Measurements from ENCODE around the gene LEF1.

DNA sequence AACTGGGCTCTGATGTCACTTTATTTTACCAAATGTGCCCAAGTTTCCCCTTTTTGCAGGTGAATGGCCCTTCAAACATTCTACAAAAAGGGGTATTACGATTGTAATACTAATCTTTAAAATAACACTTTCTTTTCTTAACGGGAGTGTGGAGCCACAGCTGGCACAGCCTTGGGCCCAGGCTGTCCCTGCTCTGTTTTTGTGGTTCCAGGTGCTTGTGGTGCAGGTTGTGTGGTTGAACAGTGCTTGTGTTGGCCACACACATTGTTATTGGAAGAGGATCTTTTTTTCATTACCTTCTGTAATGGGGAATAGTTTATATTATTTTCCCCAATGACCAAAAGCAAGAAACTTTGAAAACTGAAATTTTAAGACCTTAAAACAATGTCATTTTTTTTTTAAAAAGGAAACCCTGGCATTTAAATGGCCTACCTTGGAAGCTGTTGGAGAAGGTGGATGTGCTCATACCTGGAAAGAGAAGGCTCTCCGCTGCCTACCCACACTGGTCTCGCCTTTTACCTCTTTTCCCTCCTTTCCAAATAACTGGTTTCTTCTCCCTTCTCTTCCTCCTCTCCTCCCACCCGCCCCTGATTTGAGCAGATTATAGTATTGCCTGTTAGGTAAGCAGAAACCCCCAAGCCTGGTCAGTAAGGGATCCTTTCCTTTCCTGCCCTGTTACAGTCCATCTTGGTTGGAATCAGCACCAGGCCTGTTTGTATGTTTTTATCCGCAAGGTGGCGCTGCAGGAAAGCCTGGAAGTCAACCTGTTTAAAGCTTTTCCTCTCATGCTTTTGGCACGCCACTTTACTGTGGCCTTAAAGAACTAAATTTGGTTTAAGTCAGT, 150.5 kb downstream of the LEF1 start:
- TF ChIP-seq EP300 (IDR thresholded peaks at IDR 0.05; ENCODE audit: borderline replicate concordance) (no peak), RAD21 (IDR thresholded peaks at IDR 0.05; ENCODE audit: low read depth) (peak; percentile 79), CEBPB (IDR thresholded peaks at IDR 0.05) (no peak), TEAD4 (IDR thresholded peaks at IDR 0.05) (no peak), MAX (IDR thresholded peaks at IDR 0.05) (no peak), CREB1 (IDR thresholded peaks at IDR 0.05; ENCODE audit: low read depth) (no peak), NFIC (IDR thresholded peaks at IDR 0.05) (no peak), YY1 (IDR thresholded peaks at IDR 0.05; ENCODE audit: low read depth) (no peak)
- TF ChIP-seq, protein P1, sequence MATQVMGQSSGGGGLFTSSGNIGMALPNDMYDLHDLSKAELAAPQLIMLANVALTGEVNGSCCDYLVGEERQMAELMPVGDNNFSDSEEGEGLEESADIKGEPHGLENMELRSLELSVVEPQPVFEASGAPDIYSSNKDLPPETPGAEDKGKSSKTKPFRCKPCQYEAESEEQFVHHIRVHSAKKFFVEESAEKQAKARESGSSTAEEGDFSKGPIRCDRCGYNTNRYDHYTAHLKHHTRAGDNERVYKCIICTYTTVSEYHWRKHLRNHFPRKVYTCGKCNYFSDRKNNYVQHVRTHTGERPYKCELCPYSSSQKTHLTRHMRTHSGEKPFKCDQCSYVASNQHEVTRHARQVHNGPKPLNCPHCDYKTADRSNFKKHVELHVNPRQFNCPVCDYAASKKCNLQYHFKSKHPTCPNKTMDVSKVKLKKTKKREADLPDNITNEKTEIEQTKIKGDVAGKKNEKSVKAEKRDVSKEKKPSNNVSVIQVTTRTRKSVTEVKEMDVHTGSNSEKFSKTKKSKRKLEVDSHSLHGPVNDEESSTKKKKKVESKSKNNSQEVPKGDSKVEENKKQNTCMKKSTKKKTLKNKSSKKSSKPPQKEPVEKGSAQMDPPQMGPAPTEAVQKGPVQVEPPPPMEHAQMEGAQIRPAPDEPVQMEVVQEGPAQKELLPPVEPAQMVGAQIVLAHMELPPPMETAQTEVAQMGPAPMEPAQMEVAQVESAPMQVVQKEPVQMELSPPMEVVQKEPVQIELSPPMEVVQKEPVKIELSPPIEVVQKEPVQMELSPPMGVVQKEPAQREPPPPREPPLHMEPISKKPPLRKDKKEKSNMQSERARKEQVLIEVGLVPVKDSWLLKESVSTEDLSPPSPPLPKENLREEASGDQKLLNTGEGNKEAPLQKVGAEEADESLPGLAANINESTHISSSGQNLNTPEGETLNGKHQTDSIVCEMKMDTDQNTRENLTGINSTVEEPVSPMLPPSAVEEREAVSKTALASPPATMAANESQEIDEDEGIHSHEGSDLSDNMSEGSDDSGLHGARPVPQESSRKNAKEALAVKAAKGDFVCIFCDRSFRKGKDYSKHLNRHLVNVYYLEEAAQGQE (IDR thresholded peaks at IDR 0.05; ENCODE audit: low read depth) = no peak
